ENCODE measurements around the gene PPP1R14C. TPM values are rescaled to one million over a fixed set of nuclear protein-coding genes. Genes with fewer than 3 reads are reported as not detected.

Gene PPP1R14C
- total and polyA plus RNA-seq, 2 of the 13 experiments (the other 11 are each of a cell fraction or from before 2014, with no cell fraction given), result not detected

GRCh38 chr6:150224820-150225219 is 82.0 kb downstream of the PPP1R14C start:
- ATAC-seq (no peak), FAIRE-seq (no peak), DNase-seq (ENCODE audit: low spot score) (no peak)
- H3K4me1 ChIP-seq (ENCODE audit: insufficient read depth, low read length), result no peaks in the 10 kb centered on the region
- ChIA-PET POLR2A (no interaction called here), CTCF (ENCODE audit: low intra/inter-chr PET ratio, low total read pairs) (no interaction called here)
- H3K27me3 ChIP-seq (ENCODE audit: control insufficient read depth in 1 of 2, insufficient read depth in 2 of 2, low read length in 2 of 2), result 0 out of 5 replicates have a peak, but pooled peaks cover 0 to 1% of the 10 kb centered on the region in 2 experiments
- no peaks in the 10 kb centered on the region for H3K79me2 ChIP-seq (ENCODE audit: insufficient read depth, low read length)
- H3K9me3 ChIP-seq (ENCODE audit: low read length), result no peaks in the 10 kb centered on the region
- no peak overlapping the region for H3K9ac ChIP-seq (ENCODE audit: insufficient read depth, low read depth, low read length)
- no TSS peak for BruUV-seq (replicated peaks)
- no peaks in the 10 kb centered on the region for H4K20me1 ChIP-seq (ENCODE audit: insufficient read depth, low read length)
- H3K4me3 ChIP-seq (replicated peaks in 1 of 3; ENCODE audit: insufficient read depth in 1 of 3, low read depth in 2 of 3, low read length in 3 of 3), result no peak overlapping the region
- H3K36me3 ChIP-seq (replicated peaks in 1 of 2; ENCODE audit: control insufficient read depth in 1 of 2, insufficient read depth in 2 of 2, low read length in 2 of 2), result no peaks in the 10 kb centered on the region
- TF ChIP-seq NONO (IDR thresholded peaks at IDR 0.05), result no peak
- TF ChIP-seq NONO (CRISPR knock-in tag; conservative IDR thresholded peaks at IDR 0.05), result no peak
- TF ChIP-seq ZSCAN21 (CRISPR knock-in tag; IDR thresholded peaks at IDR 0.05; ENCODE audit: borderline replicate concordance), result no peak
- TF ChIP-seq HOXA5 (CRISPR knock-in tag; IDR thresholded peaks at IDR 0.05), result no peak
- no peak for TF ChIP-seq MAZ (IDR thresholded peaks at IDR 0.05; ENCODE audit: borderline replicate concordance, low read depth, low read length)
- TF ChIP-seq MAZ (CRISPR knock-in tag; IDR thresholded peaks at IDR 0.05; ENCODE audit: low read depth), result no peak
- no peak for TF ChIP-seq GATA4 (IDR thresholded peaks at IDR 0.05; ENCODE audit: borderline replicate concordance, low read depth)
- TF ChIP-seq HIVEP1 (CRISPR knock-in tag; IDR thresholded peaks at IDR 0.05), result no peak
- no peak for TF ChIP-seq KDM1A (CRISPR knock-in tag; IDR thresholded peaks at IDR 0.05)
- TF ChIP-seq ARNT (IDR thresholded peaks at IDR 0.05), result no peak
- no peak for TF ChIP-seq CERS6 (CRISPR knock-in tag; IDR thresholded peaks at IDR 0.05)
- TF ChIP-seq NR0B2 (CRISPR knock-in tag; IDR thresholded peaks at IDR 0.05), result no peak
- TF ChIP-seq ETV6 (CRISPR knock-in tag; conservative IDR thresholded peaks at IDR 0.05), result no peak
- TF ChIP-seq RNF2 (conservative IDR thresholded peaks at IDR 0.05; ENCODE audit: low read depth), result no peak
- TF ChIP-seq NCOA5 (CRISPR knock-in tag; IDR thresholded peaks at IDR 0.05), result no peak
- TF ChIP-seq FOXA3 (CRISPR knock-in tag; IDR thresholded peaks at IDR 0.05), result no peak
- TF ChIP-seq ZNF350 (CRISPR knock-in tag; IDR thresholded peaks at IDR 0.05; ENCODE audit: borderline replicate concordance, low read depth), result no peak
- TF ChIP-seq HES4 (CRISPR knock-in tag; IDR thresholded peaks at IDR 0.05; ENCODE audit: borderline replicate concordance), result no peak
- TF ChIP-seq ZFP37 (CRISPR knock-in tag; IDR thresholded peaks at IDR 0.05; ENCODE audit: borderline replicate concordance), result no peak
- TF ChIP-seq ZNF44 (CRISPR knock-in tag; IDR thresholded peaks at IDR 0.05), result no peak
- TF ChIP-seq KDM3A (CRISPR knock-in tag; IDR thresholded peaks at IDR 0.05; ENCODE audit: low read depth), result no peak
- in situ Hi-C loops (cut with HindIII; ENCODE audit: extremely low pct_ligation_motif_present, low pct_unique_long_range_greater_than_20kb), result no loop called here
- H3K27ac ChIP-seq (ENCODE audit: extremely low read length, insufficient read depth, low read length), result no peak overlapping the region
- 29% methylated on average over 3 of the region's 3 CpGs for WGBS (ENCODE audit: low lambda C conversion rate)
- no peak overlapping the region for H2AFZ ChIP-seq (ENCODE audit: low read length)
- intact Hi-C loops (cut with micrococcal nuclease; ENCODE audit: unreplicated experiment), result no loop called here
- no peak overlapping the region for H3K4me2 ChIP-seq (ENCODE audit: low read depth, low read length)

All from HepG2 (cell line).